K562 (cell line): ENCODE measurements around the gene APLNR. TPM values are rescaled to one million over a fixed set of nuclear protein-coding genes. Genes with fewer than 3 reads are reported as not detected.

Experiments used
- ARID2 ChIP-seq: fragments of 450-650 bp; IDR thresholded peaks from 2 replicates; pipeline ENCODE4 v1.6.1; 2017; ENCODE audit warnings: antibody characterized with exemption, mild to moderate bottlenecking
- ATF4 ChIP-seq: fragments of 450-650 bp; formaldehyde crosslinking; IDR thresholded peaks from 2 replicates; pipeline ENCODE4 v1.4.0; 2022; ENCODE audit warnings: mild to moderate bottlenecking, moderate library complexity
- CEBPB ChIP-seq: fragments of 450-650 bp; IDR thresholded peaks from 2 replicates; pipeline ENCODE4 v1.6.1; 2016; ENCODE audit warnings: missing genetic modification characterization, missing compliant biosample characterization
- CEBPG ChIP-seq, 3 experiments: fragments of 200-800 bp in 1 of 3; sonication (Bioruptor generic) in 1 of 3; sonication (generic) in 1 of 3; formaldehyde crosslinking in 1 of 3; IDR thresholded peaks in 2 of 3; conservative IDR thresholded peaks in 1 of 3; 2 replicates each; pipeline versions ENCODE4 v1.6.1 to v1.8.0; 2016 to 2022; ENCODE audit warnings: missing compliant biosample characterization in 2 of 3, missing genetic modification characterization in 2 of 3, mild to moderate bottlenecking in 1 of 3, missing genetic modification reagents in 1 of 3
- CREB3L1 ChIP-seq: fragments of 450-650 bp; IDR thresholded peaks from 2 replicates; pipeline ENCODE4 v1.6.1; 2014; ENCODE audit warnings: low read depth, mild to moderate bottlenecking, moderate library complexity, borderline replicate concordance
- CTCF ChIP-seq, 3 experiments: IDR thresholded peaks in 2 of 3; conservative IDR thresholded peaks in 1 of 3; 2 replicates each; pipeline ENCODE4 v1.5.1; 2011 to 2012; ENCODE audit warnings: low read length in 3 of 3, mild to moderate bottlenecking in 3 of 3, control low read depth in 2 of 3, improper control_type of control experiment in 1 of 3, inconsistent platforms in 1 of 3, low read depth in 1 of 3, mixed read lengths in 1 of 3, moderate library complexity in 1 of 3; ENCODE audit not compliant: insufficient read depth in 2 of 3
- GABPB1 ChIP-seq: sonication (generic); formaldehyde crosslinking; IDR thresholded peaks from 2 replicates; pipeline ENCODE4 v1.8.0; 2022; ENCODE audit warnings: mild to moderate bottlenecking, missing genetic modification reagents
- JUND ChIP-seq, 2 experiments: IDR thresholded peaks; 2 replicates in 1 of 2; 3 replicates in 1 of 2; pipeline ENCODE4 v1.6.1; 2011; ENCODE audit warnings: borderline replicate concordance in 2 of 2, low read depth in 2 of 2, low read length in 2 of 2, improper control_type of control experiment in 1 of 2, missing biosample characterization in 1 of 2, missing genetic modification characterization in 1 of 2, missing genetic modification reagents in 1 of 2
- L3MBTL2 ChIP-seq: fragments of 450-650 bp; IDR thresholded peaks from 2 replicates; pipeline ENCODE4 v1.6.1; 2016; ENCODE audit warnings: mild to moderate bottlenecking, moderate library complexity
- NCOR1 ChIP-seq: fragments of 450-650 bp; IDR thresholded peaks from 2 replicates; pipeline ENCODE4 v1.6.1; 2016; ENCODE audit warnings: mild to moderate bottlenecking, moderate library complexity
- NFE2 ChIP-seq: IDR thresholded peaks from 2 replicates; pipeline ENCODE4 v1.6.1; 2014; ENCODE audit warnings: antibody characterized with exemption, low read depth
- PBX2 ChIP-seq, 2 experiments: IDR thresholded peaks in 1 of 2; conservative IDR thresholded peaks in 1 of 2; 2 replicates each; pipeline ENCODE4 v1.6.1; 2016; ENCODE audit warnings: low read depth in 2 of 2, mild to moderate bottlenecking in 1 of 2, missing compliant biosample characterization in 1 of 2, missing genetic modification characterization in 1 of 2, moderate library complexity in 1 of 2
- RAD21 ChIP-seq, 2 experiments: fragments of 250-450 bp in 1 of 2; fragments of 450-650 bp in 1 of 2; sonication (Bioruptor Pico) in 1 of 2; formaldehyde crosslinking in 1 of 2; IDR thresholded peaks in 1 of 2; conservative IDR thresholded peaks in 1 of 2; 2 replicates each; pipeline versions ENCODE4 v1.4.0 to v1.8.0; 2020 to 2022; ENCODE audit warnings: mild to moderate bottlenecking in 2 of 2, moderate library complexity in 1 of 2
- TARDBP ChIP-seq: fragments of 450-650 bp; IDR thresholded peaks from 2 replicates; pipeline ENCODE4 v1.6.1; 2016
- YBX1 ChIP-seq: fragments of 450-650 bp; IDR thresholded peaks from 2 replicates; pipeline ENCODE4 v1.7.1; 2016; ENCODE audit warnings: mild to moderate bottlenecking
- ZBTB7A ChIP-seq: IDR thresholded peaks from 2 replicates; pipeline ENCODE4 v1.6.1; 2011; ENCODE audit warnings: low read depth, mild to moderate bottlenecking, low read length, moderate library complexity, borderline replicate concordance; ENCODE audit not compliant: control insufficient read depth
- ZNF175 ChIP-seq: fragments of 200-800 bp; sonication (Bioruptor generic); IDR thresholded peaks from 2 replicates; pipeline ENCODE4 v1.6.1; 2016; ENCODE audit warnings: low read depth, mild to moderate bottlenecking, missing genetic modification characterization, missing compliant biosample characterization
- polyA plus RNA-seq, 8 experiments: library from polyadenylated mRNA; depleted of rRNA in 4 of 8; stranded (reverse) in 5 of 8; unstranded in 3 of 8; fragments of >200 nt; fragmentation: Nextera tagmentation in 2 of 8; fragmentation: Illumina TruSeq in 1 of 8; extraction: Ambion mirVana in 2 of 8; extraction: Trizol in 1 of 8; gene quantifications; 2 replicates each; pipeline versions ENCODE4 v1.2.1 to v1.2.3, GENCODE V29; 2011 to 2014; ENCODE audit warnings: inconsistent platforms in 1 of 8, missing spikeins in 1 of 8
- total RNA-seq, 7 experiments: library from RNA; depleted of rRNA in 6 of 7; stranded (reverse); fragments of >200 nt in 6 of 7; fragmentation: Illumina TruSeq in 2 of 7; extraction: Trizol in 2 of 7; gene quantifications; 2 replicates each; pipeline versions ENCODE4 v1.2.1 to v1.2.3, GENCODE V29; 2011 to 2021; ENCODE audit warnings: low replicate concordance in 1 of 7

APLNR gene
- total and polyA plus RNA-seq, 9 of the 15 experiments (the other 6 are each of a cell fraction or from before 2014, with no cell fraction given), result 0.15 to 2.0 (median 0.65) TPM

- TF ChIP-seq RAD21 (CRISPR knock-in tag; conservative IDR thresholded peaks at IDR 0.05 in 1 of 2, IDR thresholded peaks at IDR 0.05 in 1 of 2) (peak; percentile 55 to 63), CEBPB (tag) (peak; percentile 63), CTCF (IDR thresholded peaks at IDR 0.05 in 2 of 3, conservative IDR thresholded peaks at IDR 0.05 in 1 of 3; ENCODE audit: insufficient read depth in 2 of 3, low read depth in 1 of 3, low read length in 3 of 3) (peak; percentile 75 to 94 (median 80)), JUND (IDR thresholded peaks at IDR 0.05; ENCODE audit: borderline replicate concordance, low read depth, low read length) (no peak), JUND (tag; IDR thresholded peaks at IDR 0.05; ENCODE audit: borderline replicate concordance, low read depth, low read length) (peak; percentile 40; the same call in 1 of the 3 replicates), YBX1 (no peak), CEBPG (CRISPR knock-in tag; IDR thresholded peaks at IDR 0.05) (peak; percentile 67; the same call in 1 of the 2 replicates), CEBPG (tag; conservative IDR thresholded peaks at IDR 0.05 in 1 of 2, IDR thresholded peaks at IDR 0.05 in 1 of 2) (peak; percentile 70 to 87; a peak in 3 of 4 replicates), NCOR1 (no peak), CREB3L1 (no peak), ZNF175 (0 out of 2 replicates have a peak, but pooled peaks have one; percentile 52), GABPB1 (CRISPR knock-in tag) (no peak), TARDBP (peak; percentile 88; the same call in 1 of the 2 replicates), ZBTB7A (no peak), PBX2 (CRISPR knock-in tag; IDR thresholded peaks at IDR 0.05; ENCODE audit: low read depth) (no peak), PBX2 (tag; conservative IDR thresholded peaks at IDR 0.05; ENCODE audit: low read depth) (no peak), L3MBTL2 (0 out of 2 replicates have a peak, but pooled peaks have one; percentile 10), ATF4 (CRISPR knock-in tag) (peak; percentile 78), ARID2 (no peak), NFE2 (peak; percentile 58)
Observed at GRCh38 chr11:57277845-57278720, 41.0 kb upstream of the APLNR start (continued).
